Breast epithelium (tissue), 3 donors: ENCODE data around the gene PRSS50.

Source experiments
- CTCF ChIP-seq, 3 donors: fragments of 450-650 bp; IDR thresholded peaks; one replicate each; pipeline ENCODE4 v1.5.1; 2016 to 2017; ENCODE audit warnings: antibody characterized with exemption in 3 of 3, mild to moderate bottlenecking in 3 of 3, moderate library complexity in 3 of 3
- POLR2A ChIP-seq: fragments of 450-650 bp; IDR thresholded peaks from one replicate; pipeline ENCODE4 v1.6.1; 2016; ENCODE audit warnings: antibody characterized with exemption, mild to moderate bottlenecking, moderate library complexity

- TF ChIP-seq POLR2A (no peak), CTCF (IDR thresholded peaks at IDR 0.05) (no peak)
These were observed 38.0 kb upstream of the PRSS50 start for GRCh38 chr3:46755646-46756045.
